Gastroesophageal sphincter (tissue), 4 donors: Measurements from ENCODE around the gene OR5B2. TPM values are rescaled to one million over a fixed set of nuclear protein-coding genes. Genes with fewer than 3 reads are reported as not detected.
"Not testable (repeated sequence)": the region's sequence is repeated elsewhere in the genome, so short reads cannot be mapped to it uniquely, and the experiment has no call there.

ENCODE experiments used
- ATAC-seq: fragments of 150-250 bp; one replicate; pipeline ENCODE4 v1.9.1; 2016; ENCODE audit warnings: mild to moderate bottlenecking, moderate library complexity
- H3K27ac ChIP-seq, 4 donors: fragments of 200-600 bp; sonication (generic) in 3 of 4; 1 replicate in 3 of 4; 2 replicates in 1 of 4; pipeline ENCODE4 v1.5.1; 2016 to 2019
- H3K27me3 ChIP-seq: fragments of 200-600 bp; sonication (generic); one replicate; pipeline ENCODE4 v1.5.1; 2019
- H3K36me3 ChIP-seq, 2 donors: fragments of 200-600 bp; sonication (generic); one replicate each; pipeline ENCODE4 v1.5.1; 2019; ENCODE audit warnings: control low read depth in 1 of 2
- H3K4me1 ChIP-seq, 3 donors: fragments of 200-600 bp; sonication (generic); 1 replicate in 2 of 3; 2 replicates in 1 of 3; pipeline ENCODE4 v1.5.1; 2016 to 2019; ENCODE audit warnings: control low read depth in 2 of 3
- H3K4me3 ChIP-seq, 2 donors: fragments of 200-600 bp; sonication (generic); one replicate each; pipeline ENCODE4 v1.5.1; 2019; ENCODE audit warnings: mild to moderate bottlenecking in 1 of 2, moderate library complexity in 1 of 2
- H3K9me3 ChIP-seq, 3 donors: fragments of 200-600 bp; sonication (generic); one replicate each; pipeline ENCODE4 v1.5.1; 2017 to 2019; ENCODE audit warnings: control low read depth in 2 of 3
- CTCF ChIP-seq, 4 experiments: fragments of 200-600 bp in 2 of 4; fragments of 450-650 bp in 2 of 4; sonication (generic) in 1 of 4; IDR thresholded peaks; one replicate each; pipeline ENCODE4 v1.5.1; 2017 to 2019; ENCODE audit warnings: antibody characterized with exemption in 4 of 4, mild to moderate bottlenecking in 2 of 4, moderate library complexity in 2 of 4
- EP300 ChIP-seq: sonication (generic); formaldehyde crosslinking; IDR thresholded peaks from one replicate; pipeline ENCODE4 v1.6.1; 2017; ENCODE audit warnings: antibody characterized with exemption, mild to moderate bottlenecking
- POLR2A ChIP-seq, 2 donors: fragments of 450-650 bp; IDR thresholded peaks; one replicate each; pipeline ENCODE4 v1.6.1; 2017; ENCODE audit warnings: antibody characterized with exemption in 2 of 2, mild to moderate bottlenecking in 2 of 2, moderate library complexity in 1 of 2
- POLR2AphosphoS5 ChIP-seq: sonication (generic); formaldehyde crosslinking; IDR thresholded peaks from one replicate; pipeline ENCODE4 v1.6.1; 2017; ENCODE audit warnings: antibody characterized with exemption
- whole genome bisulfite sequencing, 2 donors: methylation state at CpG; one replicate each; pipeline ENCODE4 v1.1.5; 2018; ENCODE audit warnings: low coverage in 1 of 2; 5-methylcytosine and 5-hydroxymethylcytosine counted together
- total RNA-seq, 4 donors: library from RNA; depleted of rRNA; stranded (reverse); fragments of >200 nt; gene quantifications; one replicate each; pipeline ENCODE4 v1.1.0, GENCODE V29; 2016

The OR5B2 gene
- total RNA-seq, 4 donors from 2014 or later: not detected

DNA sequence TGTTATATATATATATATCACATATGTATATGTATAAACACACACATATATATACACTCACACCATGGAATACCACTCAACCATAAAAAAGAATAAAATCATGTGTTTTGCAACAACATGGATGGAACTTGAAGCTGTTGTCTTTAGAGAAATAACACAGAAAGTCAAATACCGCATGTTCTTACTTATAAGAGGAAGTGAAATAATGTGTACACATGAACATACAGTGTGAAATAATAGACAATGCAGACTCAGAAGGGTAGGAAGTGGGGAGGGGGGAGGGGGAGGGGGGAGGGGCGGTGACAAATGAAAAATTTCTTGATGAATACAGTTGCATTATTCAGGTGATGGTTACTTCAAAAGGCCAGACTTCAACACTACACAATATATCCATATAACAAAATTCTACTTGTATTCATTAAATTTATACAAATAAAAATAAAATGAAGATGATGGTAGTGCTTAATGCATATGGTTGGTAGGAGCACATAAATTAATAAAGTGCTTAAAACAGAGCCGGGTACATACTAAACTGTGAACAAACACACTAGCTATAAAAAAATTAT, 5.8 kb upstream of the OR5B2 start:
- TF ChIP-seq EP300: no peak
- no peak for TF ChIP-seq POLR2AphosphoS5
- TF ChIP-seq POLR2A (IDR thresholded peaks at IDR 0.05): no peak
- no peak for TF ChIP-seq CTCF (IDR thresholded peaks at IDR 0.05)
- H3K9me3 ChIP-seq: peaks cover 0 to 28% (median 0%) of the 10 kb centered on the region in 3 donors
- H3K27me3 ChIP-seq: no peaks in the 10 kb centered on the region
- H3K27ac ChIP-seq: no peak overlapping the region
- ATAC-seq: no peak
- no peaks in the 10 kb centered on the region for H3K36me3 ChIP-seq
- H3K4me1 ChIP-seq: no peaks in the 10 kb centered on the region
- 39 to 78% methylated on average over 2 to 3 of the region's 3 CpGs for WGBS, 2 donors
- no peak overlapping the region for H3K4me3 ChIP-seq

GRCh38 chr11:58429273-58429672, 1.4 kb upstream of the OR5B2 start:
- Histone ChIP-seq H3K36me3 (no peaks in the 10 kb centered on the region), H3K27ac (no peak overlapping the region), H3K4me3 (no peak overlapping the region), H3K4me1 (no peaks in the 10 kb centered on the region), H3K27me3 (no peaks in the 10 kb centered on the region), H3K9me3 (peaks cover 0 to 15% (median 0%) of the 10 kb centered on the region in 3 donors)
- 0 to 24% methylated on average over 1 of the region's 1 CpG for whole genome bisulfite sequencing, 2 donors
- no peak for ATAC-seq
- no peak for TF ChIP-seq EP300
- no peak for TF ChIP-seq POLR2A (IDR thresholded peaks at IDR 0.05)
- TF ChIP-seq POLR2AphosphoS5: no peak
- TF ChIP-seq CTCF (IDR thresholded peaks at IDR 0.05): no peak

- TF ChIP-seq POLR2A (IDR thresholded peaks at IDR 0.05) (no peak), EP300 (no peak), CTCF (IDR thresholded peaks at IDR 0.05) (no peak), POLR2AphosphoS5 (no peak)
- Histone ChIP-seq H3K4me1 (no peaks in the 10 kb centered on the region), H3K9me3 (peaks cover 0 to 42% (median 0%) of the 10 kb centered on the region in 3 donors), H3K27ac (no peak within 1 kb of the TSS), H3K36me3 (no peaks in the 10 kb centered on the region), H3K4me3 (no peak within 1 kb of the TSS), H3K27me3 (no peaks in the 10 kb centered on the region)
- 27 to 47% methylated on average over 1 of the region's 1 CpG for WGBS, 2 donors
- no peak for ATAC-seq
Observed at GRCh38 chr11:58406774-58407173, 21.1 kb downstream of the OR5B2 start, which contains the start of gene OR5B3. TSS of gene OR5B3 (minus strand) at chr11:58406874. CDS start at chr11:58403409, 3,465 bp downstream.

DNA sequence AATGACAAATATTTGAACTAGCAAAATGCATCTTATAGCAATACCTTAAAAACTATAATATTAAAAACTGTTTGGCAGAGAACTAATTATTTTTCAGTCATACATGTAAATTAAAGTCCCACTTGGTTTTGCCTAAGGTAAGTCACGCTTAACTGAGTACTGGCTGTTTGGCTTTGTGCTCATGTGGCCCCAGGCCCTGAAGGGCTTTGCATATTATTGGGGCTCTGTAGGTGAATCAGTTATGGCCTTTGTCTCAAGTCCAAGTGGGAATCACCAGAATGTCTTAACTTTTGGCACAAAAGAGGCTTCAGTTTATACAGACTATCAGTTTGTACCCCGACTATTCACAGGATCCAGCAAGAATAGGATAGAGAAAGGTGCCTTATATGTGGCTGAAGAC, 28.3 kb downstream of the OR5B2 start:
- H3K27ac ChIP-seq, H3K4me1 ChIP-seq, ATAC-seq, H3K9me3 ChIP-seq, H3K4me3 ChIP-seq, H3K27me3 ChIP-seq, H3K36me3 ChIP-seq: not testable (repeated sequence)
- no CpG with 5 or more reads among the region's 2 CpGs for WGBS, 2 donors

DNA sequence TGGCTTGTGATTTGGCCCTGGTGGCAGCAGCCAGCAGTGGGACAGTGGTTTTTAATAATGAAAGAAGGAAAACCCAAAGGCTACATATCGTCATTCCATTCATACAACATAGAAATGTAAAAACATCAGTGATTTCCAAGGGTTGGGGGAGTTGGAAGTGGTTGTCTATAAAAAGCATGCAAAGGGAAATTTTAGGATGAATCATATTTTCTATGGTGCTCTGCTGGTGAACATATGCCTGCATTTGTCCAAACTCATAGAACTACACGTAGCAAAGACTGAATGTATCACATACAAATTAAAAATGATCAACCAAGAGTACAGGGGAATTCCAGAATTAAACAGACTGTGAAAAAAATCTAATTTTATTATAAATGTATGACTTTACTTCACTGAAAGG, 32.3 kb downstream of the OR5B2 start:
- peaks cover 0 to 14% (median 0%) of the 10 kb centered on the region in 3 donors for H3K9me3 ChIP-seq
- no peak overlapping the region for H3K27ac ChIP-seq
- no peak for ATAC-seq
- H3K27me3 ChIP-seq: no peaks in the 10 kb centered on the region
- H3K4me3 ChIP-seq: no peak overlapping the region
- no peaks in the 10 kb centered on the region for H3K36me3 ChIP-seq
- no peak for TF ChIP-seq POLR2AphosphoS5
- TF ChIP-seq EP300: no peak
- TF ChIP-seq CTCF (IDR thresholded peaks at IDR 0.05): no peak
- no peak for TF ChIP-seq POLR2A (IDR thresholded peaks at IDR 0.05)
- 67 to 76% methylated on average over 2 of the region's 2 CpGs for WGBS, 2 donors
- H3K4me1 ChIP-seq: no peaks in the 10 kb centered on the region
